Neural cell (in vitro differentiated cells): ENCODE measurements around the gene SHISAL2B.

Experiments used
- CTCF ChIP-seq: fragments of 450-650 bp; IDR thresholded peaks from 2 replicates; pipeline ENCODE4 v1.5.1; 2014; ENCODE audit warnings: antibody characterized with exemption, mild to moderate bottlenecking, moderate library complexity; ENCODE audit not compliant: poor library complexity, severe bottlenecking
- EP300 ChIP-seq: fragments of 450-650 bp; conservative IDR thresholded peaks from 2 replicates; pipeline ENCODE4 v1.6.1; 2014; ENCODE audit warnings: antibody characterized with exemption, mild to moderate bottlenecking, moderate library complexity; ENCODE audit not compliant: poor library complexity, severe bottlenecking
- EZH2 ChIP-seq: fragments of 200-600, 300-800 bp; shearing (Covaris generic), sonication (generic); IDR thresholded peaks from 2 replicates; pipeline ENCODE4 v1.6.1; 2014; ENCODE audit warnings: antibody characterized with exemption, low read length, borderline replicate concordance, mild to moderate bottlenecking; ENCODE audit not compliant: insufficient read depth, poor library complexity, severe bottlenecking
- MXI1 ChIP-seq: fragments of 450-650 bp; conservative IDR thresholded peaks from 2 replicates; pipeline ENCODE4 v1.6.1; 2014; ENCODE audit warnings: antibody characterized with exemption, mild to moderate bottlenecking; ENCODE audit not compliant: poor library complexity, severe bottlenecking
- POLR2AphosphoS5 ChIP-seq: IDR thresholded peaks from 2 replicates; pipeline ENCODE4 v1.6.1; 2012
- RAD21 ChIP-seq: fragments of 450-650 bp; conservative IDR thresholded peaks from 2 replicates; pipeline ENCODE4 v1.6.1; 2014; ENCODE audit warnings: antibody characterized with exemption, mild to moderate bottlenecking, moderate library complexity
- REST ChIP-seq: IDR thresholded peaks from 2 replicates; pipeline ENCODE4 v1.6.1; 2012; ENCODE audit warnings: borderline replicate concordance
- SMC3 ChIP-seq: fragments of 450-650 bp; conservative IDR thresholded peaks from 2 replicates; pipeline ENCODE4 v1.6.1; 2014; ENCODE audit warnings: antibody characterized with exemption, mild to moderate bottlenecking, moderate library complexity; ENCODE audit not compliant: poor library complexity
- TAF1 ChIP-seq: IDR thresholded peaks from 2 replicates; pipeline ENCODE4 v1.6.1; 2012; ENCODE audit warnings: low read depth

GRCh38 chr5:64690104-64690416 lies 243 bp upstream of the SHISAL2B start:
- no peak for TF ChIP-seq TAF1
- TF ChIP-seq POLR2AphosphoS5 = no peak
- no peak for TF ChIP-seq EZH2
- TF ChIP-seq CTCF = no peak
- TF ChIP-seq EP300 = no peak
- TF ChIP-seq MXI1 = no peak
- no peak for TF ChIP-seq SMC3
- TF ChIP-seq REST = no peak
- TF ChIP-seq RAD21 = no peak
